Measurements from ENCODE around the gene HPSE2.

DNA sequence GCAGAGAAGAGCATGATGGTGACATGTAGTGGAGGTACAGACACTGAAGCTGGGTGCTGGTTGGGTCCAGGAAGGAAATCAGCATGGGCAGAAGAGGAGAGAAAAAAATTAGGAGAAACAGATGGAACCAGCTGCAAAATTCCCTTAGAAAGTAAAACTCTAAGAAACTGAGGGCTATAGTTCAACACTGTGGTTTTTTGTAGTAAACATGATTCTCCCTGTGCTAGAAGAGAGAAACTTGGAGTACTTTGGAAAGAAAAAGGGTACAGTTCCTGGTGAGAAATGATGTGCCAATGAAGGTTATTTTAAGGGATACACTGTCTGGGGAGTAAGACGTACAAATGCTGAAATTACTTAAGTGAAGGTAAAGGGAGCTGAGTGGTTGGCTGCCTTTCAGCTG is 607.4 kb downstream of the HPSE2 start:
- no peak for TF ChIP-seq GATA2 (IDR thresholded peaks at IDR 0.05; ENCODE audit: low read depth, low read length)
- no peak for TF ChIP-seq GATA3 (IDR thresholded peaks at IDR 0.05; ENCODE audit: low read depth, low read length)

All from SH-SY5Y (cell line).